D721Med (cell line): ENCODE measurements around the gene MED15.

Experiments
- DNase-seq: peaks from one replicate; pipeline ENCODE4 v3.0.0; 2011; ENCODE audit warnings: low spot score; ENCODE audit not compliant: insufficient read length
- FAIRE-seq: peaks from 2 replicates; lab custom pipeline; 2011; peaks lifted over from hg19 to GRCh38; lab: Jason Lieb, UNC
- TF ChIP-seq, protein P1 (sequence below): IDR thresholded peaks from 2 replicates; pipeline ENCODE4 v1.5.1; 2012; ENCODE audit warnings: mild to moderate bottlenecking, control low read depth; ENCODE audit not compliant: insufficient read depth; ENCODE audit errors: missing control alignments

The MED15 gene

DNA sequence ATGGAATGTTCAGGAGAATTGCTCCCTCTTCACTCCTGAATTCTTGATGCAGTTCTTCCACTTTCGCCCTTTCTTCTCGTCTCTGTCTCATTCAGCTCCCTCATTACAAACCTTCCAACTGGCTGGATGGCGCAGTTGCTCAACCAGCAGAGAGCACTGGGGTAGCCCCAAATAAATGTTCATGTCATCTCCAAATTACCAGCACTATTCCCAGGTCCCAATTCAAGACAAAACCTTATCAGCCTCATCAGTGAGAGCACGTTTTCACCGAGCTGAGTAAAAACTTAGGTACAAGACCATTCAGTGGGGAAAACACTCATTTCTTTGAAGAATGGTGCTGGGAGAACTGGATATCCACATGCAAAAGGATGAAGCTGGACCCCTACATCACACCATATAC is 120.0 kb downstream of the MED15 start:
- DNase-seq = no peak
- no peak for FAIRE-seq
- TF ChIP-seq, protein P1, sequence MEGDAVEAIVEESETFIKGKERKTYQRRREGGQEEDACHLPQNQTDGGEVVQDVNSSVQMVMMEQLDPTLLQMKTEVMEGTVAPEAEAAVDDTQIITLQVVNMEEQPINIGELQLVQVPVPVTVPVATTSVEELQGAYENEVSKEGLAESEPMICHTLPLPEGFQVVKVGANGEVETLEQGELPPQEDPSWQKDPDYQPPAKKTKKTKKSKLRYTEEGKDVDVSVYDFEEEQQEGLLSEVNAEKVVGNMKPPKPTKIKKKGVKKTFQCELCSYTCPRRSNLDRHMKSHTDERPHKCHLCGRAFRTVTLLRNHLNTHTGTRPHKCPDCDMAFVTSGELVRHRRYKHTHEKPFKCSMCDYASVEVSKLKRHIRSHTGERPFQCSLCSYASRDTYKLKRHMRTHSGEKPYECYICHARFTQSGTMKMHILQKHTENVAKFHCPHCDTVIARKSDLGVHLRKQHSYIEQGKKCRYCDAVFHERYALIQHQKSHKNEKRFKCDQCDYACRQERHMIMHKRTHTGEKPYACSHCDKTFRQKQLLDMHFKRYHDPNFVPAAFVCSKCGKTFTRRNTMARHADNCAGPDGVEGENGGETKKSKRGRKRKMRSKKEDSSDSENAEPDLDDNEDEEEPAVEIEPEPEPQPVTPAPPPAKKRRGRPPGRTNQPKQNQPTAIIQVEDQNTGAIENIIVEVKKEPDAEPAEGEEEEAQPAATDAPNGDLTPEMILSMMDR = no peak

DNA sequence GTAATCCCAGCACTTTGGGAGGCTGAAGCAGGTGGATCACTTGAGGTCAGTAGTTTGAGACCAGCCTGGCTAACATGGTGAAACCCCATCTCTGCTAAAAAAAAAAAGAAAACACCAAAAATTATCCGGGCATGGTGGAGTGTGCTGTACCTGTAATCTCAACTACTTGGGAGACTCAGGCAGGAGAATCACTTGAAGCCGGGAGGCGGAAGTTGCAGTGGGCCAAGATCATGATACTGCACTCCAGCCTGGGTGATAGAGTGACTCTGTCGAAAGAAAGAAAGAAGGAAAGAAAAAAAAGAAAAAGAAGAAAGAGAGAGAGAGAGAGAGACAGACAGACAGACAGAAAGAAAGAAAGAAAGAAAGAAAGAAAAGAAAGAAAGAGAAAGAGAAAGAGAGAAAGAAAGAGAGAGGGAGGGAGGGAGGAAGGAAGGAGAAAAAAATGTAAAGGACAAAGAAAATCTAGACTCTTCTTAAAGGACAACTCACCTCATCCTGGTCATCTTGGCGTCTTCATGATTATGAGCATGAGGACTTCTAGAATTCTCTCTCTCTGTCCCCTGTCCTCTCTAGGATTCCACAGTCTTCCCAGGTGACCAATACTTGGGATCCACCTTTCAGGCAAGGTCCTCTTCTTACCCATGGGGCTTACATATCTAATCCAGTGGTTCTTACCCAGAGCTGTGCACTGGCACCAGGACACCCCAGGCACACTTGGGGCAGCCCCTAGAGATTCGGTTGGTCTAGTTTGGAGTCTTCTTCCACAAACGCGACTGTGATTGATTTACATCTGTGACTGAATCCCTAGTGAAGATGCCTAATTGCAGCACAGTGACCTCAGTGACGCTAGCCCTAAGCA is 120.9 kb downstream of the MED15 start:
- no peak for DNase-seq
- TF ChIP-seq, protein P1 = no peak
- FAIRE-seq = no peak

DNA sequence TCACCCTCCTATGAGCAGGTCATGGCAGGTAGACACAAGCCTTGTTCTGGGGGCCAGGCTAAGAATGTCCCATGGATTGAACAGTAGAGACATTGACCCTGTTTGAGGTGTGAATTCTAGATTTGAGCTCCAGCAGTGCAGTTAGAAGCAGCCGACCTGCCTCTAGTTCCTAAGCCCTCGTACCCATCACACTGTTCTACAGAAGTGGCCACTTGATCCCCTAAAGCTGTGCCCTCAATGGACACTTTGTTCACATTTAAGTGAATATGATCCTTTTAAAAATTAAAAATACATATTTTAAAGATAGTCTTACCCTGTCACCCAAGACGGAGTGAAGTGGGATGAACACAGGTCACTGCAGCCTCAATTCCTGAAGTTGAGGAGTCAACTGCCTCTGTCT is 122.0 kb downstream of the MED15 start:
- TF ChIP-seq, protein P1 = no peak
- no peak for FAIRE-seq
- DNase-seq = no peak

DNA sequence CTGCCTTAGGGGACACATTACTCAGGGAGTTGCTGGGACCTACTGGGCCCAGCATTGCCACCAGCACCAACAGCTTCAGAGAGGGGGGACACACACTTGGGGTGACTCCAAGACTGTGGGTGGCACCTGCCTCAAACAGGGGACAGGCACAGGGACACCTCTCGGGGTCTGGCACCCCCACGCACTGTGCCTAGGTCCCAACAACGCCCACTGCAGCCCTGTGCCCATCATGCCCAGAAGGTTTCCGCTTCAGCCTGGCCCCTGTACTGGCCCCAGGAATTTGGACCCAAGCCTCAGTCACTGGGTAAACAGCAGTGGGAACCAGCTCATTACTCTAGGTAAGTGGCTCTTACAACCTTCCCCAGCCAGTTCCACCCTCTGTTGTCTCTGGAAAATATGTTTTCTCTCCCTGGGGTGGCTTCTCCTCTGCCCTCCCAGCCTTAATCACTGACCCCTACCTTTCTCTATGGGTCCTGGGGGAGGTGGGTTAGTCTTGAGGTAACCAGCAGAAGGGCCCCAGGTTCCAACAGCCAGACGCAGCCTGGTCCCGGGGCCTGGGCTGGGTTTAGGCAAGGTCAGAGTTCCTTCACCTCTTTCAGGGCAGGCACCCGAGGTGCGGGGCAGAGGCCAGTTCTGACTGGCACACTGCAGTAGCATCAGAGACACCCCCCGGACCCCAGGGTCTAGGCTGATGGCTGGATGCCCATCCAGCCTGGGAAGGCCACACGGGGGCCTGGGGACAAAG is 123.6 kb downstream of the MED15 start:
- DNase-seq (no peak), FAIRE-seq (no peak)
- TF ChIP-seq, protein P1 = no peak

DNA sequence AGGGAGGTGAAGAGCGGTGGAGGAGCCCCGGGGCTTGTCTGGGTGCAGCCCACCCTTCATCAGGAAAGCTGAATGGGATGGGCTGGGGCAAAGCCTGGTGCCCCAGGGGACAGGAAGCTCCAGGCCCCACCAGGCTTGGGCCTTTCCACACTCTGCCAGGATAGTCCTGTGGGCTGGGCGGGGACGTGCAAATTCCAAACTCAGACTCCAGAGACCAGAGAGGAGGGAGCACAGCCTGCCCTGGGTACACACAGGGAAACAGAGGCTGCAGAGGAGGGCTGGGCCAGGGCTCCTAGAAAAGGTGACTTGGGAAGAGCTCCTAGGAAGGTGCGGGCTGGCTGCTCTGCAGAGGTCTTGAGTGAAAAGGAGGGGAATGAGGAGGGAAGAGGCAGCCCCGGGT is 124.7 kb downstream of the MED15 start:
- TF ChIP-seq, protein P1 = no peak
- FAIRE-seq (no peak), DNase-seq (no peak)

DNA sequence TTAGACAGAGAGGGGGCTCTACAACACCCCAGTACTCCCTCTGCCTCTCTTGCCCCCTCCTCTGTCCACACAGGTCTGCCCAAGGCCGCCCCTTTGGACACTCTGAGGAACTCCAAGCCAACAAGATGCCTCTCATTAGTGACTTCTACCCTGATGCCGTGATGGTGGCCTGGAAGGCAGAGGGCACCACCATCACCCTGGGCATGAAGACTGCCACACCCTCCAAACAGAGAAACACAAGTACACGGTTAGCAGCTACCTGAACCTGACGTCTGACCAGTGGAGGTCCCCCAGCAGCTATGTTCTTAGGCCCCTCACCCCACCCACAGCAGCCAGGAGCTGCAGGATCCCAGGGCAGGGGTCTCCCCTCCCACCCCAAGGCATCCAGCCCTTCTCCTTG is 125.1 kb downstream of the MED15 start:
- DNase-seq (no peak), FAIRE-seq (no peak)
- TF ChIP-seq, protein P1 = no peak
